Lower lobe of right lung (tissue), 2 donors: ENCODE results near the gene HMG20A. TPM values are rescaled to one million over a fixed set of nuclear protein-coding genes. Genes with fewer than 3 reads are reported as not detected.

ENCODE experiments used
- ATAC-seq, 2 donors: fragments of 200-7000 bp; cut with Tn5 transposase; one replicate each; pipeline ENCODE4 v1.9.1; 2020 to 2022; ENCODE audit warnings: mild to moderate bottlenecking in 2 of 2, moderate library complexity in 2 of 2
- DNase-seq: peaks from one replicate; pipeline ENCODE4 v3.0.0-alpha.2; 2020
- H3K27ac ChIP-seq: fragments of 200-600 bp; one replicate; pipeline ENCODE4 v1.8.0; 2022
- H3K27me3 ChIP-seq: fragments of 200-600 bp; one replicate; pipeline ENCODE4 v1.8.0; 2022; ENCODE audit warnings: low read depth
- H3K36me3 ChIP-seq: fragments of 200-600 bp; one replicate; pipeline ENCODE4 v1.8.0; 2022; ENCODE audit warnings: mild to moderate bottlenecking
- H3K4me1 ChIP-seq: fragments of 200-600 bp; one replicate; pipeline ENCODE4 v1.8.0; 2022
- H3K4me3 ChIP-seq: fragments of 200-600 bp; one replicate; pipeline ENCODE4 v1.8.0; 2022; ENCODE audit warnings: mild to moderate bottlenecking
- H3K9me3 ChIP-seq: fragments of 200-600 bp; one replicate; pipeline ENCODE4 v1.8.0; 2022
- CTCF ChIP-seq: fragments of 200-600 bp; IDR thresholded peaks from one replicate; pipeline ENCODE4 v1.8.0; 2022; ENCODE audit warnings: antibody characterized with exemption, mild to moderate bottlenecking
- intact Hi-C: fragments of 100-400 bp; cut with DNase I; formaldehyde crosslinking; loops from one replicate; pipeline ENCODE4 v1.11.0; 2022
- long read RNA-seq: library from polyadenylated mRNA; unstranded; transcript quantifications from one replicate; pipeline ENCODE4 v2.0.0, GENCODE V29; 2021
- total RNA-seq: library from RNA; stranded (reverse); fragmentation: NEBNext Ultra II Directional; extraction: Animal tissue kit (Norgen Biotek cat#: 25700); gene quantifications from one replicate; pipeline ENCODE4 v1.2.1, GENCODE V29; 2021
- donor health status: DM: no; HTN: yes; CAD: no; lungs with severe emphysema.

The HMG20A gene
- 40.9 TPM for total RNA-seq
- long read RNA-seq, full-length matches to known transcripts: 12 of 30 reads
- long read RNA-seq, partial matches to known transcripts: 12 of 30 reads
- long read RNA-seq, other reads (novel, unspliced or antisense): 6 of 30 reads

- no peaks in the 10 kb centered on the region for H3K36me3 ChIP-seq
- H3K27ac ChIP-seq: peak within 1 kb of the TSS; percentile 89
- no peak for TF ChIP-seq CTCF
- no peaks in the 10 kb centered on the region for H3K27me3 ChIP-seq
- DNase-seq (peak; percentile 54), ATAC-seq (peak; percentile 62 to 75)
- peak within 1 kb of the TSS; percentile 93 for H3K4me3 ChIP-seq
- no peaks in the 10 kb centered on the region for H3K9me3 ChIP-seq
- H3K4me1 ChIP-seq: peaks cover 48% of the 10 kb centered on the region
- intact Hi-C loops: no loop called here
These were observed at the start of gene HMG20A for GRCh38 chr15:77420610-77421369. Gene HMG20A, plus strand, starts transcription at chr15:77420888. Its CDS starts 37,520 bp downstream, at chr15:77458408.

DNA sequence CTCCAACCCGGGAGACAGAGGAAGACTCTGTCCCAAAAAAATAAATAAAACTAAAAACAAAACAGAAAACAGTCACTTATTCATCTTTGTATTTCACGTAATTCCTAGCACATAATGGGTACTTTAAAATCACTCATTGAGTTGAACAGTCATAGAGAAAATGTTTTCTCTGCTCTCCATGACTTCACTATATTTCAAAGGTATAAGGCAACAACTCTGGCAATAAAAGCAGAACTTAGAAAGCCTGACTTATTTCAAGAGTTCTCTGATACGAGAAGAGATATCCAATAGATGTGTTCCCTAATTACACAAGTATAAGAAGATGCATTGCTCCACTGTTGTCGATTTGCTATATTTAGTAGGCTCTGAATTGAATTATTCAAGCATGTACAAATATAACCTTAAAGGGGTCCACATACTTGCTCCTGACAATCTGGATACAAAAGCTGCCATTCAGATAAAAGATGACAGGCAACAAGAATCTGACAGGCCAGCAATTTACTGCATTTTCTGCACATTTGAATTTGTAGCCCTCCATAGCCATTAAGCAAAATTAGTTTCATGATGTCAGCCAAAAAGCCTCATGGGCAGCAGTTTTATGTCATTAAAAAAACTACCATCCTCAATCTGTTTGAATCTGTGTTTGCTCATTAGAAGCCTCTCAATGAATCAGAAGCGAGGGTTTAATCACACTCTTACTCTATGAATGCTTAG, 48.7 kb upstream of the HMG20A start:
- no peaks in the 10 kb centered on the region for H3K4me1 ChIP-seq
- no peaks in the 10 kb centered on the region for H3K36me3 ChIP-seq
- no peaks in the 10 kb centered on the region for H3K9me3 ChIP-seq
- H3K27me3 ChIP-seq: no peaks in the 10 kb centered on the region
- intact Hi-C loops: no loop called here
- H3K4me3 ChIP-seq: no peak overlapping the region
- ATAC-seq (no peak), DNase-seq (no peak)
- H3K27ac ChIP-seq: no peak overlapping the region
- no peak for TF ChIP-seq CTCF

- Histone ChIP-seq H3K9me3 (no peaks in the 10 kb centered on the region), H3K4me1 (no peaks in the 10 kb centered on the region), H3K27ac (no peak overlapping the region), H3K36me3 (no peaks in the 10 kb centered on the region), H3K27me3 (no peaks in the 10 kb centered on the region), H3K4me3 (no peak overlapping the region)
- ATAC-seq (no peak), DNase-seq (no peak)
- intact Hi-C loops: no loop called here
- TF ChIP-seq CTCF: no peak
These were observed 47.2 kb upstream of the HMG20A start for GRCh38 chr15:77373441-77373840.

DNA sequence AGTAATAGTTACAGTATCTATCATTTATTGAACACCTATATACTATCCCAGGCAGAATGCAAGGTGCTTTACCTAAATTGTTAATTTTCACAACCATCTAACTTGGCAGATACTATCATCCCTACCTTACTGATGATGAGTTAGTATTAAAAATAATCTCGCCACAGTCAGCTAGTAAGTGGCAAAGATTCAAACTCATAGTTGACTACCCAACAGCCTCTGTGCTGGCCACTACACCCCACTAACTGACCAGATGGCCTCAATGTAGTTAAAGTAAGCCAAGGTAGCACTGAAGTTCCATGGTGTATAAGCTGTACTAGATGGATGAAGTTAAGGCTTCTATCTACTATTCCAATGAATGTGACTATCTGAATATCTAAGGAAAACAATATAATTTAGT, 45.6 kb upstream of the HMG20A start:
- no peak for TF ChIP-seq CTCF
- H3K4me1 ChIP-seq: no peaks in the 10 kb centered on the region
- H3K36me3 ChIP-seq: no peaks in the 10 kb centered on the region
- no peak for DNase-seq
- H3K9me3 ChIP-seq: no peaks in the 10 kb centered on the region
- no peak overlapping the region for H3K27ac ChIP-seq
- ATAC-seq: no peak
- no peaks in the 10 kb centered on the region for H3K27me3 ChIP-seq
- intact Hi-C loops: no loop called here
- no peak overlapping the region for H3K4me3 ChIP-seq

- Histone ChIP-seq H3K27me3 (no peaks in the 10 kb centered on the region), H3K4me1 (peaks cover 4% of the 10 kb centered on the region), H3K9me3 (no peaks in the 10 kb centered on the region), H3K36me3 (no peaks in the 10 kb centered on the region), H3K27ac (no peak overlapping the region), H3K4me3 (no peak overlapping the region)
- intact Hi-C loops: no loop called here
- DNase-seq (no peak), ATAC-seq (no peak)
- TF ChIP-seq CTCF: no peak
These were observed 43.9 kb upstream of the HMG20A start for GRCh38 chr15:77376770-77377169.
